ENCODE results near the gene ATP7B. TPM values are rescaled to one million over a fixed set of nuclear protein-coding genes. Genes with fewer than 3 reads are reported as not detected.

ATP7B gene
- total RNA-seq, 1 donor from 2014 or later, result 12.3 TPM

DNA sequence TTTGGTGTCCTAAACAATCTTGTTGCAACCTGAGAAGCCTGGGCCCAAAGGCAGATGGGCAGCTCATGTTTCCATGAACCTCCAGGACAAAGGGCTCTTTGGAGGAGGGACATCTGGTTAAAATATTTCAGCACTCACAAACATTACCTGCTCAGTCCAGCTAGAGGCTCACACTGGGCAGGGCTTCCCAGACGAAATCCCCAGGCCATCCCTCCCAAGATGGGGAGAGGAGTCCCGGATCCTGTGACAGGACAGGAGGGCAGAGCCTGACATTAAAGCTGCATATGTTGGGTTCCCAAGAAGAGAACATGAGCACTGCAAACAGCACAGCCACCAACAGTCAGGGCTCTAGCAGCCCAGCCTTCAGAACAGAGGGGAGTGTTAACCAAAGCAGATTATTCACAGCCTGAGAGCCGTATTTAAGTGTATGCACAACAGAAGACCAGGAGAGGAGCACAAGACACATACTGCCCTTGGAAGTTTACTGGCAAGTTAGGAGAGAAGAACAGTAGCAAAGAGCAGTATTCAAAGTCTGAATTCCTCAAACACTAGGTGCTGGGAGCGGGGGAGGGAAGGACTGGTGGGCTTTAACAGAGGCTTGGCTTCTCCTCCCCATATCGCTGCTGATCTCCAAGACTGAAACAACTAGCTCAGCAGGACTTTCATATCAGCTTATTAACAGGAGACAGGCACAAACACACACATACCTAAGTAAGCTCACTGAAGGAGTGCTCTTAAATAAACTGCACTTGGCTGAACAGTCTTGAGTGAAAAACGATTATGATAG lies 12.3 kb downstream of the ATP7B start:
- Mint-ChIP-seq H3K4me3 (ENCODE audit: unreplicated experiment) (no peak overlapping the region), H3K36me3 (ENCODE audit: low read depth, unreplicated experiment) (no peaks in the 10 kb centered on the region), H3K27me3 (ENCODE audit: low read depth, unreplicated experiment) (no peaks in the 10 kb centered on the region), H3K4me1 (ENCODE audit: low read depth, unreplicated experiment) (peaks cover 11% of the 10 kb centered on the region), H3K27ac (ENCODE audit: unreplicated experiment) (no peak overlapping the region), H3K9me3 (ENCODE audit: unreplicated experiment) (no peaks in the 10 kb centered on the region)
- TF ChIP-seq EZH2 (IDR thresholded peaks at IDR 0.05; ENCODE audit: insufficient read depth, low read length), result no peak
- TF ChIP-seq, protein P1, sequence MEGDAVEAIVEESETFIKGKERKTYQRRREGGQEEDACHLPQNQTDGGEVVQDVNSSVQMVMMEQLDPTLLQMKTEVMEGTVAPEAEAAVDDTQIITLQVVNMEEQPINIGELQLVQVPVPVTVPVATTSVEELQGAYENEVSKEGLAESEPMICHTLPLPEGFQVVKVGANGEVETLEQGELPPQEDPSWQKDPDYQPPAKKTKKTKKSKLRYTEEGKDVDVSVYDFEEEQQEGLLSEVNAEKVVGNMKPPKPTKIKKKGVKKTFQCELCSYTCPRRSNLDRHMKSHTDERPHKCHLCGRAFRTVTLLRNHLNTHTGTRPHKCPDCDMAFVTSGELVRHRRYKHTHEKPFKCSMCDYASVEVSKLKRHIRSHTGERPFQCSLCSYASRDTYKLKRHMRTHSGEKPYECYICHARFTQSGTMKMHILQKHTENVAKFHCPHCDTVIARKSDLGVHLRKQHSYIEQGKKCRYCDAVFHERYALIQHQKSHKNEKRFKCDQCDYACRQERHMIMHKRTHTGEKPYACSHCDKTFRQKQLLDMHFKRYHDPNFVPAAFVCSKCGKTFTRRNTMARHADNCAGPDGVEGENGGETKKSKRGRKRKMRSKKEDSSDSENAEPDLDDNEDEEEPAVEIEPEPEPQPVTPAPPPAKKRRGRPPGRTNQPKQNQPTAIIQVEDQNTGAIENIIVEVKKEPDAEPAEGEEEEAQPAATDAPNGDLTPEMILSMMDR (IDR thresholded peaks at IDR 0.05; ENCODE audit: insufficient read depth, low read depth, low read length), result no peak
- Histone ChIP-seq H3K9me3 (ENCODE audit: insufficient read depth, low read depth, low read length) (no peaks in the 10 kb centered on the region), H3K9ac (ENCODE audit: low read length) (no peak overlapping the region), H3K79me2 (ENCODE audit: insufficient read depth, low read length) (no peaks in the 10 kb centered on the region), H3K4me1 (ENCODE audit: insufficient read depth, low read length) (no peaks in the 10 kb centered on the region), H3K27ac (ENCODE audit: low read depth, low read length) (no peak overlapping the region), H4K20me1 (ENCODE audit: insufficient read depth, low read length) (peaks cover 20% of the 10 kb centered on the region), H3K4me2 (ENCODE audit: low read length) (no peak overlapping the region), H3K27me3 (ENCODE audit: insufficient read depth, low read length) (peaks cover 21% of the 10 kb centered on the region), H3K4me3 (ENCODE audit: insufficient read depth, low read depth, low read length) (no peak overlapping the region), H2AFZ (ENCODE audit: low read depth, low read length) (no peak overlapping the region), H3K36me3 (ENCODE audit: insufficient read depth, low read length) (no peaks in the 10 kb centered on the region)
- no peak for DNase-seq (ENCODE audit: low read depth)
- FAIRE-seq, result no peak

DNA sequence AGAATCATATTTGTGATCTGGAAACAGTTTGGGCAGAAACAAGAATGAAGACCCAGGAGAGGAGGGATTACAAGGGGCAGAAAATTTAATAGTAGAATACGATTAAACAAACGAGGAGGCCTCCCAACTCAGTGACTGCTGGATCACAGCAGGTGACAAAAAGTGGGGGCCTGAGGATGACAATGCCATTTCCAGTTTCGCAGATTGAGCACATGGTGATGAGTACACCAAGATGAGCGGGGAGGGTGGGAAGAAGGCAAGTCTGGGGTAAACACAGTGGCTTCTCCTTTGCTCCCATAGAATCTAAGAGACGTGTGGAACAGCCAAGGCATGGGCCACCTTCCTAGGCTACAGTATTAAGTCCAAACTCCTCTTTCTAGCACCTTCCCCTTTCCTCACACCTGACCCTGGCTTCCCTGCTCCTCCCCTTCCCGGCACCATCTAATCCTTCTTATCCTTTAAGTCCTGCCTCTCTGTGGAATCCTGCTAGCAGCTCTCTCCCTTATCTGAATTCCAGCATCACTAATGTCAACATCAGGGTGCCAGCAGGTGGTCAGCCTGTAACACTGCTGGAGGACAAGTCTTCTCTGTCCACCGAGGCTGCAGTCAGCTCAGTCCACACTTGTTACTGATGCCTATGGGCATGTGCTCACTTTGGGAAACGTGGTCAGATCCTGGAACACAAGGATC lies 13.5 kb downstream of the ATP7B start:
- TF ChIP-seq EZH2 (IDR thresholded peaks at IDR 0.05; ENCODE audit: insufficient read depth, low read length), result no peak
- TF ChIP-seq, protein P1 (IDR thresholded peaks at IDR 0.05; ENCODE audit: insufficient read depth, low read depth, low read length), result no peak
- FAIRE-seq, result no peak

More for the DNA sequence above, 13.5 kb downstream of the ATP7B start:
- Histone ChIP-seq H2AFZ (ENCODE audit: low read depth, low read length) (no peak overlapping the region), H4K20me1 (ENCODE audit: insufficient read depth, low read length) (peaks cover 25% of the 10 kb centered on the region), H3K4me2 (ENCODE audit: low read length) (no peak overlapping the region), H3K9me3 (ENCODE audit: insufficient read depth, low read depth, low read length) (no peaks in the 10 kb centered on the region), H3K27me3 (ENCODE audit: insufficient read depth, low read length) (peaks cover 21% of the 10 kb centered on the region), H3K4me3 (ENCODE audit: insufficient read depth, low read depth, low read length) (no peak overlapping the region), H3K4me1 (ENCODE audit: insufficient read depth, low read length) (no peaks in the 10 kb centered on the region), H3K9ac (ENCODE audit: low read length) (no peak overlapping the region), H3K36me3 (ENCODE audit: insufficient read depth, low read length) (no peaks in the 10 kb centered on the region), H3K79me2 (ENCODE audit: insufficient read depth, low read length) (no peaks in the 10 kb centered on the region), H3K27ac (ENCODE audit: low read depth, low read length) (no peak overlapping the region)
- no peaks in the 10 kb centered on the region for H3K36me3 Mint-ChIP-seq (ENCODE audit: low read depth, unreplicated experiment)
- no peak for DNase-seq (ENCODE audit: low read depth)
- H3K4me1 Mint-ChIP-seq (ENCODE audit: low read depth, unreplicated experiment), result peaks cover 11% of the 10 kb centered on the region
- H3K4me3 Mint-ChIP-seq (ENCODE audit: unreplicated experiment), result no peak overlapping the region
- H3K9me3 Mint-ChIP-seq (ENCODE audit: unreplicated experiment), result no peaks in the 10 kb centered on the region
- no peak overlapping the region for H3K27ac Mint-ChIP-seq (ENCODE audit: unreplicated experiment)
- no peaks in the 10 kb centered on the region for H3K27me3 Mint-ChIP-seq (ENCODE audit: low read depth, unreplicated experiment)

Measured in astrocyte (in vitro differentiated cells and primary cell).